PC-9 (cell line): Measurements from ENCODE around the gene PDZD7. TPM values are rescaled to one million over a fixed set of nuclear protein-coding genes. Genes with fewer than 3 reads are reported as not detected.
A peak's percentile ranks its signal among the peaks of the same experiment; 100 is the strongest.

Source experiments
- BruUV-seq: library from RNA; stranded (reverse); fragments of 400-500 nt; replicated peaks from 2 replicates; lab custom pipeline; 2021; lab: Mats Ljungman, UMichigan
- CTCF ChIA-PET: fragments of 300-600 bp; sonication (Branson Sonifier 250); formaldehyde crosslinking; loops from one replicate; lab custom pipeline; 2022; ENCODE audit warnings: antibody characterized with exemption; lab: Charles Lee
- POLR2A ChIA-PET: fragments of 300-600 bp; sonication (Branson Sonifier 250); formaldehyde crosslinking; loops from one replicate; lab custom pipeline; 2022; ENCODE audit warnings: antibody characterized with exemption; ENCODE audit not compliant: unreplicated experiment; lab: Charles Lee
- DNase-seq, 2 experiments: peaks; one replicate each; pipeline versions ENCODE4 v3.0.0 to v3.0.0-alpha.2; 2015 to 2022; ENCODE audit warnings: mixed read lengths in 1 of 2
- H2AFZ ChIP-seq: fragments of 200-600 bp; sonication (generic); 2 replicates; pipeline ENCODE4 v1.8.1; 2017; ENCODE audit warnings: antibody characterized with exemption
- H3F3A ChIP-seq: fragments of 200-600 bp; sonication (generic); 2 replicates; pipeline ENCODE4 v1.8.1; 2017; ENCODE audit warnings: antibody characterized with exemption, mild to moderate bottlenecking, low read depth; ENCODE audit not compliant: insufficient read depth
- H3K27ac ChIP-seq: fragments of 200-600 bp; sonication (generic); 2 replicates; pipeline ENCODE4 v1.6.1; 2016; ENCODE audit warnings: mixed run types
- H3K27me3 ChIP-seq: fragments of 200-600 bp; sonication (generic); 2 replicates; pipeline ENCODE4 v1.6.1; 2016; ENCODE audit warnings: low read depth, mixed run types; ENCODE audit not compliant: insufficient read depth
- H3K36me3 ChIP-seq: fragments of 200-600 bp; sonication (generic); 2 replicates; pipeline ENCODE4 v1.6.1; 2016; ENCODE audit warnings: low read depth, mixed run types
- H3K4me1 ChIP-seq: fragments of 200-600 bp; sonication (generic); replicated peaks from 2 replicates; pipeline ENCODE4 v1.6.1; 2016; ENCODE audit warnings: mixed run types; ENCODE audit not compliant: insufficient read depth
- H3K4me2 ChIP-seq: fragments of 200-600 bp; sonication (generic); 2 replicates; pipeline ENCODE4 v1.6.1; 2017; ENCODE audit warnings: mixed run types
- H3K4me3 ChIP-seq: fragments of 200-600 bp; sonication (generic); 2 replicates; pipeline ENCODE4 v1.6.1; 2016; ENCODE audit warnings: mixed run types
- H3K79me2 ChIP-seq: fragments of 200-600 bp; sonication (generic); 2 replicates; pipeline ENCODE4 v1.6.1; 2017; ENCODE audit warnings: low read depth, mixed run types
- H3K9me2 ChIP-seq: fragments of 200-600 bp; sonication (generic); 2 replicates; pipeline ENCODE4 v1.8.1; 2017; ENCODE audit warnings: mild to moderate bottlenecking; ENCODE audit not compliant: insufficient read depth
- H3K9me3 ChIP-seq: fragments of 200-600 bp; sonication (generic); 2 replicates; pipeline ENCODE4 v1.8.1; 2016; ENCODE audit warnings: low read depth; ENCODE audit not compliant: insufficient read depth
- H4K20me1 ChIP-seq: fragments of 200-600 bp; sonication (generic); 2 replicates; pipeline ENCODE4 v1.8.1; 2017; ENCODE audit not compliant: insufficient read depth
- EZH2 ChIP-seq: fragments of 200-600 bp; sonication (generic); IDR thresholded peaks from 2 replicates; pipeline ENCODE4 v1.8.0; 2017; ENCODE audit warnings: antibody characterized with exemption, low read depth
- intact Hi-C: fragments of 100-400 bp; cut with micrococcal nuclease; formaldehyde crosslinking; loops from one replicate; pipeline ENCODE4 v1.10.0; 2022; ENCODE audit not compliant: unreplicated experiment
- total RNA-seq: library from RNA; stranded (reverse); gene quantifications from 2 replicates; pipeline ENCODE4 v1.2.3, GENCODE V29; 2021
- TF ChIP-seq, protein P1 (sequence below): fragments of 200-600 bp; sonication (generic); conservative IDR thresholded peaks from 2 replicates; pipeline ENCODE4 v1.6.1; 2017; ENCODE audit warnings: mixed run types, antibody characterized with exemption, mild to moderate bottlenecking, moderate library complexity

PDZD7 gene
- total RNA-seq, 1 experiment from 2014 or later: 2.8 TPM

DNA sequence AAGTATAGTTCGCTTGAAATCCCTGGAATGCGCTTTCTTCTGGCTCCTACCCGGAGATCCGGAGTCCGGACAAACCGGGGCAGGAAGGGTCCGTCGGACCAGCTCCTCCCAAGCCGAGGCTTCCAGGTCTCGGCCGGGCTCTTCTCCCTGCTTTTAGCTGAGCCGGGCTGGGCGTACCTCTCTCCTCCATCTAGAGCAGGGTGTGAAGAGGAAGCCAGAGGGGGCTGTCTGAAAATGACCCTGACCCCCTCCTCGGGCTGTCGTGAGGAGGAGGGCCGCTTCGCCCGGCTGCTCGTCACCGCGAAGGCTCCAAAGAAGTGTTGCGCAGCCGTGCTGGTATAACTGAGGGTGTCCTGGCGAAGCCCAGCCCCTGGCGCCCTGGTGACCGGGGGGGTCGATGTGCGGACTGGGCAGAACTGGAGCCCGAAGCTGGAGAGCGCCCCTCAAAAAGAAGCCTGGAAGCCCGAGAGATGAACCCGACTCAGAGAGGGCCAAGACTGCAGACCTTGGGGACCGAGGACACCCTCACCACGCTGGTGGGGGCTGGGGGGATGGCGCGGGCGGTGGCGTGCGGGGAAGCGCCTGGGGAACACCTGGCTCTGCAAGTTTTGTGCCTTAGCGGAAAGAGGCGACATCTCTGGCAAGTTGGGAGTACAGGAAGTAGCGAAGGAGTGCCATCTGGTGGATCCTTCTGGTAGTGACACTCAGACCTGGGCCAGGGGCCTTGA is 36.6 kb upstream of the PDZD7 start:
- CTCF ChIA-PET: interaction anchor here (0.5 to 1.5 kb wide), 3 partner anchors 18 to 74 kb away, joined by 3 to 13 read pairs (median 6); no protein-coding TSS in a partner anchor
- H3K27ac ChIP-seq: no peak overlapping the region

DNA sequence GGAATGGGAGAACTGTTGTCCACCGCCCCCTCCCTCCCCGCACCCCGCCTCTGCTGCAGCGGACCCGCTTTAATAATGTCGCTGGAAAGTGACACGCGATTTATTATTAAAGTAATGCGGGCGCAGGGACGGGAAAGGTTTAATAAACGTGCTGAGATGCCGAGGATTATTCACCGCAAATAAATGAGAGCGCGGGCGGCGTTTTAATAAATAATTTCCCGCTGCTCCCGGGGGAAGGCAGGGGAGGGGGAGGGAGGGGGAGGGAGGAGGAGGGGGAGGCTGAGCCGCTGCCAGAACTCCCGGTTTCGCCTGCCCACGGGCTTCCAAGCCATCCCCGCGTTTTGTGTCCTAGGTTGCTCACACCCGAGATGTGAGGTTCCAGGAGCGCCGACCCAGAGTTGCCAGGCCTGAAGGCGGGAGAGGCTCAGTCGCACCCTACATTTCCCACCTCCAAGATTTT is 36.0 kb upstream of the PDZD7 start:
- ChIA-PET POLR2A (interaction anchor here (0.5 to 0.6 kb wide), 3 partner anchors 9 to 1047 kb away, joined by 3 to 7 read pairs (median 5); no protein-coding TSS in a partner anchor), CTCF (interaction anchor here (0.7 to 1.5 kb wide), 4 partner anchors 17 to 75 kb away, joined by 3 to 13 read pairs (median 3); no protein-coding TSS in a partner anchor)
- H3K9me3 ChIP-seq: no peaks in the 10 kb centered on the region
- H3K27me3 ChIP-seq: no peaks in the 10 kb centered on the region
- peaks cover 16% of the 10 kb centered on the region for H3K4me1 ChIP-seq
- peak overlapping the region; percentile 82 for H3K4me3 ChIP-seq
- H3K27ac ChIP-seq: no peak overlapping the region
- H3F3A ChIP-seq: peaks cover 12% of the 10 kb centered on the region; the same call in 1 of the 2 replicates
- peaks cover 10% of the 10 kb centered on the region; the same call in 1 of the 2 replicates for H3K79me2 ChIP-seq
- H2AFZ ChIP-seq: peak overlapping the region; percentile 87
- H4K20me1 ChIP-seq: no peaks in the 10 kb centered on the region
- H3K36me3 ChIP-seq: no peaks in the 10 kb centered on the region
- intact Hi-C loops: loop anchor here (1.0 to 5.0 kb wide), 3 partner anchors 25 to 48 kb away; partner anchors contain the start of genes PDZD7 and SFXN3
- no TSS peak for BruUV-seq
- peak overlapping the region; percentile 95 for H3K4me2 ChIP-seq
- H3K9me2 ChIP-seq: no peaks in the 10 kb centered on the region
- DNase-seq: peak in 1 of 2 experiments; percentile 20
- TF ChIP-seq EZH2: no peak
- TF ChIP-seq, protein P1, sequence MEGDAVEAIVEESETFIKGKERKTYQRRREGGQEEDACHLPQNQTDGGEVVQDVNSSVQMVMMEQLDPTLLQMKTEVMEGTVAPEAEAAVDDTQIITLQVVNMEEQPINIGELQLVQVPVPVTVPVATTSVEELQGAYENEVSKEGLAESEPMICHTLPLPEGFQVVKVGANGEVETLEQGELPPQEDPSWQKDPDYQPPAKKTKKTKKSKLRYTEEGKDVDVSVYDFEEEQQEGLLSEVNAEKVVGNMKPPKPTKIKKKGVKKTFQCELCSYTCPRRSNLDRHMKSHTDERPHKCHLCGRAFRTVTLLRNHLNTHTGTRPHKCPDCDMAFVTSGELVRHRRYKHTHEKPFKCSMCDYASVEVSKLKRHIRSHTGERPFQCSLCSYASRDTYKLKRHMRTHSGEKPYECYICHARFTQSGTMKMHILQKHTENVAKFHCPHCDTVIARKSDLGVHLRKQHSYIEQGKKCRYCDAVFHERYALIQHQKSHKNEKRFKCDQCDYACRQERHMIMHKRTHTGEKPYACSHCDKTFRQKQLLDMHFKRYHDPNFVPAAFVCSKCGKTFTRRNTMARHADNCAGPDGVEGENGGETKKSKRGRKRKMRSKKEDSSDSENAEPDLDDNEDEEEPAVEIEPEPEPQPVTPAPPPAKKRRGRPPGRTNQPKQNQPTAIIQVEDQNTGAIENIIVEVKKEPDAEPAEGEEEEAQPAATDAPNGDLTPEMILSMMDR: no peak

More for the DNA sequence above, 36.6 kb upstream of the PDZD7 start:
- H3K4me1 ChIP-seq: peaks cover 16% of the 10 kb centered on the region
- H4K20me1 ChIP-seq: no peaks in the 10 kb centered on the region
- H3K4me2 ChIP-seq: peak overlapping the region; percentile 95
- POLR2A ChIA-PET: interaction anchor here (0.5 to 0.6 kb wide), 3 partner anchors 9 to 1047 kb away, joined by 3 to 7 read pairs (median 5); no protein-coding TSS in a partner anchor
- no peaks in the 10 kb centered on the region for H3K36me3 ChIP-seq
- no peaks in the 10 kb centered on the region for H3K9me2 ChIP-seq
- TF ChIP-seq, protein P1: peak; percentile 74
- TF ChIP-seq EZH2: no peak
- no peaks in the 10 kb centered on the region for H3K27me3 ChIP-seq
- TSS peak; percentile 72 for BruUV-seq
- peak overlapping the region; percentile 87 for H2AFZ ChIP-seq
- no peaks in the 10 kb centered on the region for H3K9me3 ChIP-seq
- H3K79me2 ChIP-seq: peaks cover 9% of the 10 kb centered on the region; the same call in 1 of the 2 replicates
- peak overlapping the region; percentile 82 for H3K4me3 ChIP-seq
- peak; percentile 70 to 75 for DNase-seq
- intact Hi-C loops: loop anchor here (1.0 to 5.0 kb wide), 2 partner anchors 35 to 48 kb away; partner anchors contain the start of genes PDZD7 and SFXN3
- peaks cover 12% of the 10 kb centered on the region; the same call in 1 of the 2 replicates for H3F3A ChIP-seq
